GM08714 (cell line): ENCODE results near the gene B4GALT5.

ENCODE experiments used
- H3K4me3 ChIP-seq: fragments of 200-500 bp; sonication (Bioruptor generic); 2 replicates; pipeline ENCODE4 v1.5.1; 2014; ENCODE audit warnings: mild to moderate bottlenecking, low read length, inconsistent platforms
- ZNF274 ChIP-seq: IDR thresholded peaks from 2 replicates; pipeline ENCODE4 v1.6.1; 2012; ENCODE audit warnings: mild to moderate bottlenecking, low read depth, low read length

The B4GALT5 gene

GRCh38 chr20:49587111-49587570 lies 126.5 kb downstream of the B4GALT5 start:
- TF ChIP-seq ZNF274: no peak
- H3K4me3 ChIP-seq: no peak overlapping the region

GRCh38 chr20:49585585-49586245 lies 128.0 kb downstream of the B4GALT5 start:
- H3K4me3 ChIP-seq: no peak overlapping the region
- no peak for TF ChIP-seq ZNF274

- H3K4me3 ChIP-seq: no peak overlapping the region
Measured at GRCh38 chr20:49584418-49585382, 129.0 kb downstream of the B4GALT5 start.

GRCh38 chr20:49583669-49584417 lies 129.8 kb downstream of the B4GALT5 start:
- no peak overlapping the region for H3K4me3 ChIP-seq
- TF ChIP-seq ZNF274: no peak

More at GRCh38 chr20:49584418-49585382, 129.0 kb downstream of the B4GALT5 start:
- no peak for TF ChIP-seq ZNF274

GRCh38 chr20:49583343-49583668 lies 130.4 kb downstream of the B4GALT5 start:
- no peak for TF ChIP-seq ZNF274
- H3K4me3 ChIP-seq: no peak overlapping the region
